ENCODE measurements around the gene MCRIP1. TPM values are rescaled to one million over a fixed set of nuclear protein-coding genes. Genes with fewer than 3 reads are reported as not detected.

Gene MCRIP1
- total and polyA plus RNA-seq, 2 of the 13 experiments (the other 11 are each of a cell fraction or from before 2014, with no cell fraction given) = 79.7 to 84.9 TPM

- TF ChIP-seq ZFP91 (CRISPR knock-in tag; IDR thresholded peaks at IDR 0.05; ENCODE audit: borderline replicate concordance) (peak; percentile 92), SOX5 (CRISPR knock-in tag; IDR thresholded peaks at IDR 0.05; ENCODE audit: borderline replicate concordance) (peak; percentile 58; the same call in 1 of the 2 replicates), HNRNPK (IDR thresholded peaks at IDR 0.05; ENCODE audit: low read depth, low read length, poor library complexity, severe bottlenecking) (peak; percentile 67), ZKSCAN1 (IDR thresholded peaks at IDR 0.05; ENCODE audit: low read length) (no peak; the same call in 1 of the 2 replicates), NFKBIZ (CRISPR knock-in tag; IDR thresholded peaks at IDR 0.05) (0 out of 2 replicates have a peak, but pooled peaks have one; percentile 56), HOXD1 (CRISPR knock-in tag; IDR thresholded peaks at IDR 0.05) (peak; percentile 82), ZNF816 (CRISPR knock-in tag; IDR thresholded peaks at IDR 0.05; ENCODE audit: borderline replicate concordance) (peak; percentile 55; the same call in 1 of the 2 replicates), ARID4A (CRISPR knock-in tag; IDR thresholded peaks at IDR 0.05; ENCODE audit: borderline replicate concordance) (peak; percentile 92), ATRX (CRISPR knock-in tag; IDR thresholded peaks at IDR 0.05; ENCODE audit: borderline replicate concordance) (no peak), ZNF549 (CRISPR knock-in tag; IDR thresholded peaks at IDR 0.05) (0 out of 2 replicates have a peak, but pooled peaks have one; percentile 76), RAD21 (CRISPR knock-in tag; IDR thresholded peaks at IDR 0.05) (peak; percentile 81), NFRKB (IDR thresholded peaks at IDR 0.05) (no peak), ZNF83 (CRISPR knock-in tag; IDR thresholded peaks at IDR 0.05; ENCODE audit: borderline replicate concordance) (peak; percentile 99), PITX1 (CRISPR knock-in tag; IDR thresholded peaks at IDR 0.05) (peak; percentile 48; the same call in 1 of the 2 replicates), ZNF207 (IDR thresholded peaks at IDR 0.05; ENCODE audit: borderline replicate concordance) (no peak), NPAS2 (CRISPR knock-in tag; IDR thresholded peaks at IDR 0.05; ENCODE audit: borderline replicate concordance) (0 out of 2 replicates have a peak, but pooled peaks have one; percentile 54), SSRP1 (CRISPR knock-in tag; IDR thresholded peaks at IDR 0.05) (peak; percentile 9; the same call in 1 of the 2 replicates)
- TF ChIP-seq, protein P1, sequence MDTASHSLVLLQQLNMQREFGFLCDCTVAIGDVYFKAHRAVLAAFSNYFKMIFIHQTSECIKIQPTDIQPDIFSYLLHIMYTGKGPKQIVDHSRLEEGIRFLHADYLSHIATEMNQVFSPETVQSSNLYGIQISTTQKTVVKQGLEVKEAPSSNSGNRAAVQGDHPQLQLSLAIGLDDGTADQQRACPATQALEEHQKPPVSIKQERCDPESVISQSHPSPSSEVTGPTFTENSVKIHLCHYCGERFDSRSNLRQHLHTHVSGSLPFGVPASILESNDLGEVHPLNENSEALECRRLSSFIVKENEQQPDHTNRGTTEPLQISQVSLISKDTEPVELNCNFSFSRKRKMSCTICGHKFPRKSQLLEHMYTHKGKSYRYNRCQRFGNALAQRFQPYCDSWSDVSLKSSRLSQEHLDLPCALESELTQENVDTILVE (CRISPR knock-in tag; IDR thresholded peaks at IDR 0.05) = no peak; the same call in 1 of the 2 replicates
- TF ChIP-seq, protein P2, sequence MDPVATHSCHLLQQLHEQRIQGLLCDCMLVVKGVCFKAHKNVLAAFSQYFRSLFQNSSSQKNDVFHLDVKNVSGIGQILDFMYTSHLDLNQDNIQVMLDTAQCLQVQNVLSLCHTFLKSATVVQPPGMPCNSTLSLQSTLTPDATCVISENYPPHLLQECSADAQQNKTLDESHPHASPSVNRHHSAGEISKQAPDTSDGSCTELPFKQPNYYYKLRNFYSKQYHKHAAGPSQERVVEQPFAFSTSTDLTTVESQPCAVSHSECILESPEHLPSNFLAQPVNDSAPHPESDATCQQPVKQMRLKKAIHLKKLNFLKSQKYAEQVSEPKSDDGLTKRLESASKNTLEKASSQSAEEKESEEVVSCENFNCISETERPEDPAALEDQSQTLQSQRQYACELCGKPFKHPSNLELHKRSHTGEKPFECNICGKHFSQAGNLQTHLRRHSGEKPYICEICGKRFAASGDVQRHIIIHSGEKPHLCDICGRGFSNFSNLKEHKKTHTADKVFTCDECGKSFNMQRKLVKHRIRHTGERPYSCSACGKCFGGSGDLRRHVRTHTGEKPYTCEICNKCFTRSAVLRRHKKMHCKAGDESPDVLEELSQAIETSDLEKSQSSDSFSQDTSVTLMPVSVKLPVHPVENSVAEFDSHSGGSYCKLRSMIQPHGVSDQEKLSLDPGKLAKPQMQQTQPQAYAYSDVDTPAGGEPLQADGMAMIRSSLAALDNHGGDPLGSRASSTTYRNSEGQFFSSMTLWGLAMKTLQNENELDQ (CRISPR knock-in tag; IDR thresholded peaks at IDR 0.05; ENCODE audit: borderline replicate concordance) = no peak
These were observed 38.5 kb upstream of the MCRIP1 start (continued) for GRCh38 chr17:81871387-81872230.
